ENCODE data around the gene EXOC4.

DNA sequence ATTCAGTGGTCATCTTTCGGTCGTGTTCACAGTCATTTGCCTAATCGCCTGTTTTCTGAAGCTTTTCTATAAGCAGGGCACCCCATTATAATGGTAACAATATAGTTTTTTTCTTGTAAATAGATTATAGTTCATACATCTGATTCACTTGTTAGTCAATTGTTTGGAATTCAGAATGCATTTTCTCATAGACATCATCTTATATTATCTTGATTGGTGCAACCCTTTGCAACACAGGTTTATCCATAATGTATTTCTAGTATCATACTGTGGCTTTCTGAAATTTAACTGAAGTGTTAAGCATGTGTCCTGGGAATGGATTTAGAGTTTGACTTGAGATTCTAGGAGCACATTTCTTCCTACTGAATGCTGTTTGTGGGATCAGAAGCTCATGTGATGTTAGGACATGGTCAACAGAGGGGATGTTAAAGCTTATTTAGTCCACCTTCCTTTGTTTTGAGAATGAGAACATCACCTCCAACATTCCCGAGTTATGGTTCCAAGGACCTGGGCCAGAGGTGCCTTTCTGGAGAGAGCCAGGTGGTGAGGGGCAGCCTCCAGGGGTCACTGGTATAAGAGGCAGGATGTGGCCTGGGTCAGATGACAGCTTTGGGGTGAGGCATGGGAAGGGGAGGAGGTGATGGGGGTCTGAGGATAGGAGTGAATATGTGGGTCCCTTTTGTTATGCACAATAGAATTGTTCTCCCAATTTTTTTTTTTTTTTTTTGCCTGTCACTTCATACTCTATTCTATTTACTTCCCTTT lies 415.6 kb downstream of the EXOC4 start:
- TF ChIP-seq, protein P1, sequence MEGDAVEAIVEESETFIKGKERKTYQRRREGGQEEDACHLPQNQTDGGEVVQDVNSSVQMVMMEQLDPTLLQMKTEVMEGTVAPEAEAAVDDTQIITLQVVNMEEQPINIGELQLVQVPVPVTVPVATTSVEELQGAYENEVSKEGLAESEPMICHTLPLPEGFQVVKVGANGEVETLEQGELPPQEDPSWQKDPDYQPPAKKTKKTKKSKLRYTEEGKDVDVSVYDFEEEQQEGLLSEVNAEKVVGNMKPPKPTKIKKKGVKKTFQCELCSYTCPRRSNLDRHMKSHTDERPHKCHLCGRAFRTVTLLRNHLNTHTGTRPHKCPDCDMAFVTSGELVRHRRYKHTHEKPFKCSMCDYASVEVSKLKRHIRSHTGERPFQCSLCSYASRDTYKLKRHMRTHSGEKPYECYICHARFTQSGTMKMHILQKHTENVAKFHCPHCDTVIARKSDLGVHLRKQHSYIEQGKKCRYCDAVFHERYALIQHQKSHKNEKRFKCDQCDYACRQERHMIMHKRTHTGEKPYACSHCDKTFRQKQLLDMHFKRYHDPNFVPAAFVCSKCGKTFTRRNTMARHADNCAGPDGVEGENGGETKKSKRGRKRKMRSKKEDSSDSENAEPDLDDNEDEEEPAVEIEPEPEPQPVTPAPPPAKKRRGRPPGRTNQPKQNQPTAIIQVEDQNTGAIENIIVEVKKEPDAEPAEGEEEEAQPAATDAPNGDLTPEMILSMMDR (IDR thresholded peaks at IDR 0.05), result no peak
- no peak for TF ChIP-seq POLR2A (IDR thresholded peaks at IDR 0.05)
